ENCODE data around the gene TNKS1BP1. TPM values are rescaled to one million over a fixed set of nuclear protein-coding genes. Genes with fewer than 3 reads are reported as not detected.

Gene TNKS1BP1
- total RNA-seq, 1 experiment from 2014 or later = 218 TPM

- POLR2A ChIA-PET (ENCODE audit: unreplicated experiment) = no interaction called here
- H3K27ac ChIP-seq = no peak overlapping the region
- no TSS peak for BruUV-seq (replicated peaks)
Measured at GRCh38 chr11:57318178-57318577, 6.6 kb downstream of the TNKS1BP1 start.

GRCh38 chr11:57316017-57316416 is 8.7 kb downstream of the TNKS1BP1 start:
- no peak overlapping the region for H3K4me3 ChIP-seq
- ChIA-PET CTCF (no interaction called here), POLR2A (ENCODE audit: unreplicated experiment) (no interaction called here)
- H3K4me2 ChIP-seq = no peak overlapping the region
- DNase-seq = no peak
- no peaks in the 10 kb centered on the region for H3K9me2 ChIP-seq (ENCODE audit: insufficient read depth)
- no peak overlapping the region for H2AFZ ChIP-seq
- peaks cover 63% of the 10 kb centered on the region for H4K20me1 ChIP-seq (ENCODE audit: insufficient read depth)
- H3K79me2 ChIP-seq (ENCODE audit: low read depth) = peaks cover 31% of the 10 kb centered on the region
- no peaks in the 10 kb centered on the region for H3K27me3 ChIP-seq (ENCODE audit: insufficient read depth, low read depth)
- H3K27ac ChIP-seq = no peak overlapping the region
- H3K4me1 ChIP-seq (replicated peaks; ENCODE audit: insufficient read depth) = peaks cover 19% of the 10 kb centered on the region
- H3F3A ChIP-seq (ENCODE audit: insufficient read depth, low read depth) = peaks cover 15% of the 10 kb centered on the region
- no peaks in the 10 kb centered on the region for H3K9me3 ChIP-seq (ENCODE audit: insufficient read depth, low read depth)
- BruUV-seq (replicated peaks) = no TSS peak
- intact Hi-C loops (cut with micrococcal nuclease; ENCODE audit: unreplicated experiment) = no loop called here
- peaks cover 39% of the 10 kb centered on the region for H3K36me3 ChIP-seq (ENCODE audit: low read depth)
- TF ChIP-seq EZH2 (IDR thresholded peaks at IDR 0.05; ENCODE audit: low read depth) = no peak
- TF ChIP-seq CTCF (conservative IDR thresholded peaks at IDR 0.05) = no peak

More at GRCh38 chr11:57318178-57318577, 6.6 kb downstream of the TNKS1BP1 start:
- no peak for TF ChIP-seq EZH2 (IDR thresholded peaks at IDR 0.05; ENCODE audit: low read depth)
- no peak for TF ChIP-seq CTCF (conservative IDR thresholded peaks at IDR 0.05)
- Histone ChIP-seq H3K4me3 (no peak overlapping the region), H3F3A (ENCODE audit: insufficient read depth, low read depth) (peaks cover 22% of the 10 kb centered on the region), H3K27me3 (ENCODE audit: insufficient read depth, low read depth) (no peaks in the 10 kb centered on the region), H2AFZ (no peak overlapping the region), H3K4me1 (replicated peaks; ENCODE audit: insufficient read depth) (peaks cover 24% of the 10 kb centered on the region), H3K36me3 (ENCODE audit: low read depth) (peaks cover 39% of the 10 kb centered on the region), H3K79me2 (ENCODE audit: low read depth) (peaks cover 47% of the 10 kb centered on the region), H3K9me2 (ENCODE audit: insufficient read depth) (no peaks in the 10 kb centered on the region), H4K20me1 (ENCODE audit: insufficient read depth) (peaks cover 63% of the 10 kb centered on the region), H3K4me2 (no peak overlapping the region), H3K9me3 (ENCODE audit: insufficient read depth, low read depth) (no peaks in the 10 kb centered on the region)
- DNase-seq = no peak
- CTCF ChIA-PET = no interaction called here
- intact Hi-C loops (cut with micrococcal nuclease; ENCODE audit: unreplicated experiment) = no loop called here

GRCh38 chr11:57315491-57315890 is 9.3 kb downstream of the TNKS1BP1 start:
- TF ChIP-seq CTCF (conservative IDR thresholded peaks at IDR 0.05) (no peak), EZH2 (IDR thresholded peaks at IDR 0.05; ENCODE audit: low read depth) (no peak)
- DNase-seq = no peak

More at GRCh38 chr11:57315491-57315890, 9.3 kb downstream of the TNKS1BP1 start:
- BruUV-seq (replicated peaks) = no TSS peak
- Histone ChIP-seq H4K20me1 (ENCODE audit: insufficient read depth) (peaks cover 63% of the 10 kb centered on the region), H3K4me1 (replicated peaks; ENCODE audit: insufficient read depth) (peaks cover 21% of the 10 kb centered on the region), H3K79me2 (ENCODE audit: low read depth) (peaks cover 31% of the 10 kb centered on the region), H3K4me3 (no peak overlapping the region), H3K36me3 (ENCODE audit: low read depth) (peaks cover 42% of the 10 kb centered on the region), H3K9me3 (ENCODE audit: insufficient read depth, low read depth) (no peaks in the 10 kb centered on the region), H3F3A (ENCODE audit: insufficient read depth, low read depth) (peaks cover 20% of the 10 kb centered on the region), H2AFZ (no peak overlapping the region), H3K27ac (no peak overlapping the region), H3K4me2 (no peak overlapping the region), H3K27me3 (ENCODE audit: insufficient read depth, low read depth) (no peaks in the 10 kb centered on the region), H3K9me2 (ENCODE audit: insufficient read depth) (no peaks in the 10 kb centered on the region)
- POLR2A ChIA-PET (ENCODE audit: unreplicated experiment) = no interaction called here
- intact Hi-C loops (cut with micrococcal nuclease; ENCODE audit: unreplicated experiment) = no loop called here
- CTCF ChIA-PET = no interaction called here

All from PC-9 (cell line).